Epithelial cell of esophagus (primary cell): Measurements from ENCODE around the gene PVALB.
A peak's percentile ranks its signal among the peaks of the same experiment; 100 is the strongest.

Source experiments
- DNase-seq: peaks from one replicate; pipeline ENCODE4 v3.0.0; 2010; ENCODE audit warnings: low read depth
- H3K4me3 ChIP-seq: 2 replicates; pipeline ENCODE4 v1.5.1; 2011; ENCODE audit warnings: mild to moderate bottlenecking, low read length, control low read depth
- CTCF ChIP-seq: IDR thresholded peaks from 2 replicates; pipeline ENCODE4 v1.5.1; 2011; ENCODE audit warnings: low read depth, mild to moderate bottlenecking, low read length, control low read depth, inconsistent platforms; ENCODE audit not compliant: insufficient read depth; ENCODE audit errors: missing control alignments

PVALB gene

GRCh38 chr22:36850056-36850455, 33.2 kb upstream of the PVALB start:
- DNase-seq: no peak
- no peak for TF ChIP-seq CTCF
- no peak overlapping the region for H3K4me3 ChIP-seq

DNA sequence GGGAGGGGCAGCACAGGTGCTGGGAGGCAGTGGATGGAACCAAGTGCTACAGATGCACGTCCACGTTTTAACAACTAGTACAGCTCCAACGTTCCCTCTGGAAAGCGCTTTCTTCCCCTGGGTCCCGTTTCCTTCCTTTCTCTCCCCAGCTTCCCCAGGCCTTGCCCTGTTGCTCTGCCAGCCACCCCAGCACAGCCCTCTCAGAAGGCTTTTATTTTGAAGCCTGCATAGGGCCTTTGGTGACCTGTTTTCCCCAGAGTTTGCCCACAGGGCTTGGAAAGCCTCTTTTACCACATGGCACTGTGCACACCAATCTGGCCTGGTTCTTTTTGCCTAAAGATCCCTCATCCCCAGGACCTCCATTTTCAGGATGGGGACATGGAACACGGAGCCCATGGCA, 30.1 kb upstream of the PVALB start:
- no peak for TF ChIP-seq CTCF
- no peak overlapping the region for H3K4me3 ChIP-seq
- no peak for DNase-seq

- H3K4me3 ChIP-seq: no peak overlapping the region
- TF ChIP-seq CTCF: no peak
These were observed 29.4 kb upstream of the PVALB start for GRCh38 chr22:36846271-36846670.

GRCh38 chr22:36840106-36840505, 23.3 kb upstream of the PVALB start:
- TF ChIP-seq CTCF: no peak
- no peak overlapping the region for H3K4me3 ChIP-seq
- DNase-seq: no peak

More at GRCh38 chr22:36846271-36846670, 29.4 kb upstream of the PVALB start:
- no peak for DNase-seq

DNA sequence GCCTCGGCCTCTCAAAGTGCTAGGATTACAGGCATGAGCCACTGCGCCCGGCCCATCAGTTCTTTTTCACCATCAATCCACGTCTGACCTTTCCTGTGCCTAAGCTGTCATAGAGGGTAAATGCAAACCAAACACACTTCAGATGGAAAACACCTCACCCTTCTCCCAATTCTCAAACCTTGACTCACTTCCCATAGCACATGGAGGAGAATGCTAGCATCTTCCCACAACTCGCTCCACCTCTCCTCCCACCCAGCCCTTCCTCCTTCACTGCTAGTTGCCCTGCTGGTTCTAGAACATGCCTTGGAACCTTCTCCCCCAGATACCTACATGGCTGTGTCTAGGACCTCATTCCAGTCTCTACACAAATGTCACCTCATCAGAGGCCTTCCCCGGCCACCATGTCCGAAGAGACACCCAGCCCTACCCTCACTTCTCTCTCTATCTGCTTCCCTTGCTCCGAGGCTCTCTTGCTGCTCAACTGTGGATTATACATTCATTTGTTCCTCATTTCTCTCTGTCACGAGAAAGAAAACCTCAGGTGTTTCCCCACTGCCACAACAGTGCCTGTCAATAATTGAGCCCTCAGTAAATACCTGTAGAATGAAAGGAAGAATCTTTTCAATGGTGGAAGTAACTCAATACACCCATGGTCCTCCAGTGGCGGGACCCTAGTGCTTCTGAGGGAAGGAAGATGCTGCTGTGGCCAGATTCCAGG, 22.7 kb upstream of the PVALB start:
- TF ChIP-seq CTCF: no peak
- no peak overlapping the region for H3K4me3 ChIP-seq
- DNase-seq: peak; percentile 61

GRCh38 chr22:36838119-36839030, 21.5 kb upstream of the PVALB start:
- DNase-seq: no peak

More at GRCh38 chr22:36838119-36839030, 21.5 kb upstream of the PVALB start:
- H3K4me3 ChIP-seq: no peak overlapping the region
- TF ChIP-seq CTCF: no peak
